GM13976 (cell line): ENCODE measurements around the gene BLVRA.

Source experiments
- DNase-seq: peaks from one replicate; pipeline ENCODE4 v3.0.0; 2012; ENCODE audit warnings: low spot score
- in situ Hi-C: fragments of 300-500 bp; cut with MboI; formaldehyde crosslinking; loops from one replicate; pipeline ENCODE4 v1.12.0; 2022; ENCODE audit warnings: low sequenced_read_pairs, mixed read lengths, inconsistent platforms; ENCODE audit not compliant: unreplicated experiment
- TF ChIP-seq, protein P1 (sequence below): IDR thresholded peaks from 2 replicates; pipeline ENCODE4 v1.5.1; 2012; ENCODE audit warnings: borderline replicate concordance, mild to moderate bottlenecking; ENCODE audit not compliant: insufficient read depth; ENCODE audit errors: extremely low read depth, missing control alignments, control extremely low read depth

BLVRA gene

GRCh38 chr7:43735403-43735801 is 23.1 kb upstream of the BLVRA start:
- TF ChIP-seq, protein P1, sequence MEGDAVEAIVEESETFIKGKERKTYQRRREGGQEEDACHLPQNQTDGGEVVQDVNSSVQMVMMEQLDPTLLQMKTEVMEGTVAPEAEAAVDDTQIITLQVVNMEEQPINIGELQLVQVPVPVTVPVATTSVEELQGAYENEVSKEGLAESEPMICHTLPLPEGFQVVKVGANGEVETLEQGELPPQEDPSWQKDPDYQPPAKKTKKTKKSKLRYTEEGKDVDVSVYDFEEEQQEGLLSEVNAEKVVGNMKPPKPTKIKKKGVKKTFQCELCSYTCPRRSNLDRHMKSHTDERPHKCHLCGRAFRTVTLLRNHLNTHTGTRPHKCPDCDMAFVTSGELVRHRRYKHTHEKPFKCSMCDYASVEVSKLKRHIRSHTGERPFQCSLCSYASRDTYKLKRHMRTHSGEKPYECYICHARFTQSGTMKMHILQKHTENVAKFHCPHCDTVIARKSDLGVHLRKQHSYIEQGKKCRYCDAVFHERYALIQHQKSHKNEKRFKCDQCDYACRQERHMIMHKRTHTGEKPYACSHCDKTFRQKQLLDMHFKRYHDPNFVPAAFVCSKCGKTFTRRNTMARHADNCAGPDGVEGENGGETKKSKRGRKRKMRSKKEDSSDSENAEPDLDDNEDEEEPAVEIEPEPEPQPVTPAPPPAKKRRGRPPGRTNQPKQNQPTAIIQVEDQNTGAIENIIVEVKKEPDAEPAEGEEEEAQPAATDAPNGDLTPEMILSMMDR, result no peak
- in situ Hi-C loops, result loop anchor here (10.0 kb wide), 1 partner anchor 99 kb away; no protein-coding TSS in a partner anchor
- no peak for DNase-seq

DNA sequence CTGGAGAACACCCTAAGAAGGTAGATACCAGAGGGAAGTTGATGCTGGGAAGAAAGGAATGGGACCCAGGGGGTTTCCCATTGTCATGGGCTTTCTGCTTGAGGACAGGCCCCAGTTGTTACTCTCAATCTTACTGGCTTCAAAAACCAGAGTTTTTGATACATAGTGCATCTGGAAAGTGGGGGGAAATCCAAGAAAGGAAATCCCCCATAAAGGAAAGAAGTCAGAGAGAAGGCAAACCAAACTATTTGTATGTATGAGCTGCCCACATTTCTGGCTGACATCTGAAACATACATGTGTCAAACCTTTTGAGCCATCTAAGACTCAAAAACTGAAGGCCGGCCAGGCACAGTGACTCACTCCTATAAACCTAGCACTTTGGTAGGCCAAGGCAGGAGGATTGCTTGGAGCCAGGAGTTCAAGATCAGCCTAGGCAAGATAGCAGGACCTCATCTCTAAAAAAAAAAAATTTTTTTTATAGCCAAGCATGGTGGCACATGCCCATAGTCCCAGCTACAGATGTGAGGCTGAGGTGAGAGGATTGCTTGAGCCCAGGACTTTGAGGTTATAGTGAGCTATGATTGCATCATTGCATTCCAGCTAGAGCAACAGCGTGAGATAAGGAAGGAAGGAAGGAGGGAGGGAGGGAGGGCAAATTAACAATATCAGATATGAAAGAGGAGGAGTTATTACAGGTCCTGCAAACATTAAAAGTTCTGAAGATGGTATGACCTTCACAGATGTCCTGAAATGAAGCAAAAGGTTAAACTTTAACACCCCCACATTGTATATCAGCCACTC is 22.5 kb upstream of the BLVRA start:
- TF ChIP-seq, protein P1, result no peak
- in situ Hi-C loops, result loop anchor here (10.0 kb wide), 1 partner anchor 99 kb away; no protein-coding TSS in a partner anchor
- peak; percentile 55 for DNase-seq

- in situ Hi-C loops, result loop anchor here (10.0 kb wide), 1 partner anchor 97 kb away; no protein-coding TSS in a partner anchor
- DNase-seq, result no peak
- TF ChIP-seq, protein P1, result no peak
Observed at GRCh38 chr7:43737467-43738127, 20.9 kb upstream of the BLVRA start.

DNA sequence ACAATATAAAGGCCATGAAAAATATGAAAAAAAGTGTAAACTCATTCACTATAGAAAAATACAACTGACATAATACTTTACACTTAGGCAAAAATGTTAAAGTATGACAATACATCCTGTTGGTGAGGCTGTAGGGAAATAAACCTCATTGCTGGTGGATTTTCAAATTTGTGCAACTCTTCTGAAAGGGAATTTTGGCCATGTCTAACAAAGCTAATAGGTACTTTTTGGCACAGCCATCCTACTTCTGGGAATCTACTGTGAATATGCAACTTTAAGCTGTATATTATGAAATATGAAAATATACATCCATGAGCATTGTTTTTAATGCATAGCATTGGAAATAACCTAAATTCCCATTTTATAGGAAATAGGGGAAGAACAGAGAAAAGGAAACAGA is 15.8 kb upstream of the BLVRA start:
- TF ChIP-seq, protein P1, result no peak
- no peak for DNase-seq
- in situ Hi-C loops, result no loop called here

DNA sequence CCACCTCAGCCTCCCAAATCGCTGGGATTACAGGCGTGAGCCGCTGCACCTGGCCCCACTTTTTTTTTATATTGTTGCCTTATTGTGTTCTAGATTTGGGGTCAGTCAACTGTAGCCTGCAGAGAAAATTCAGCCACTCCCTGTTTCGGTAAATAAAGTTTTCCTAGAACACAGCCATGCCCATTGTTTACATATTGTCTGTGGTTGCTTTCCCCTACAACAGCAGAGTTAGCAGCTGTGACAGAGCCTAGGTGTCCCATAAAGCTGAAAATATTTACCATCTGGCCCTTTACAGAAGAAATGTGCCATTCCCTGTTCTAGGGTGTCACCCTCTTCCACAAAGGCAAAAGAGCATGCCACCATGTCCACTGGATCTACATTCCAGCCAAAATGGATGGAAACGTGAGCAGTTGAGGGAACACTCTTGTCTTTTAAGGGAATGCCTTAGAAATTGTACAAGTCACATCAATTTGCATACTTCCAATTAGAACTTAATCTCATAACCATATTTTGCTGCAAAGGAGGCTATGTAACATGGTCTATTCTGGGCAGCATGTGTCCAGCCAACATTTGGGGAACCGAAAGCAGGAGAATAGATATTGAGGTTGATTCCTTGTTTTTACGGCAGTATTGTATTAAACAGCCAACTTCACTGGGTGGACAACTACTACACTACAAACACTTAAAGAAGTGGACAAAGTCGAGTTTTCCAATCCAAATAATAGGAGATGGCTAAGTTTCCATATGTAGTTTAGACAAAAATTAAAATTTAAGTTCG is 11.0 kb upstream of the BLVRA start:
- DNase-seq, result no peak
- in situ Hi-C loops, result no loop called here
- TF ChIP-seq, protein P1, result no peak

GRCh38 chr7:43749383-43749940 is 9.0 kb upstream of the BLVRA start:
- no peak for DNase-seq
- in situ Hi-C loops, result no loop called here
- TF ChIP-seq, protein P1, result no peak
